HG03135 (cell line): Measurements from ENCODE around the gene HABP4.
A peak's percentile ranks its signal among the peaks of the same experiment; 100 is the strongest.

ENCODE experiments used
- ATAC-seq: cut with Tn5 transposase; IDR thresholded peaks from one replicate; pipeline ENCODE4 v1.9.1; 2021; ENCODE audit warnings: mild to moderate bottlenecking, moderate library complexity; ENCODE audit not compliant: unreplicated experiment

HABP4 gene

DNA sequence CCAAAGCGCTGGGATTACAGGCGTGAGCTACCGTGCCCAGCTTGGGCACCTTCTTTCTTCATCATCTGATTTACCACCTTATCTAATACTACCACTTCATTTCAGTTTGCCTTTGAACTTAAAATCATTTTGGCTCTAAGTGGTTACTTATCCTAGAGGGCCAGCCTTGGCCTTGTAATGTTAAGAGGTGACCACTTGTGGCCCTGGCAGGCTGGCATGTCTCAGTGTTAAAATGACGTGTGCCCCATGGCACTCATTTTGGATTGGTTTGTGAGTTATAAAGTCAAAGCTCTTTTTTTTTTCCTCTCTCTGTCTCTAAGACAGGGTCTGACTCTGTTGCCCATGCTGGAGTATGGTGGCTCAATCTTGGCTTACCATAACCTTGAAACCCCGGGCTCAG lies 17.8 kb downstream of the HABP4 start:
- ATAC-seq: no peak

DNA sequence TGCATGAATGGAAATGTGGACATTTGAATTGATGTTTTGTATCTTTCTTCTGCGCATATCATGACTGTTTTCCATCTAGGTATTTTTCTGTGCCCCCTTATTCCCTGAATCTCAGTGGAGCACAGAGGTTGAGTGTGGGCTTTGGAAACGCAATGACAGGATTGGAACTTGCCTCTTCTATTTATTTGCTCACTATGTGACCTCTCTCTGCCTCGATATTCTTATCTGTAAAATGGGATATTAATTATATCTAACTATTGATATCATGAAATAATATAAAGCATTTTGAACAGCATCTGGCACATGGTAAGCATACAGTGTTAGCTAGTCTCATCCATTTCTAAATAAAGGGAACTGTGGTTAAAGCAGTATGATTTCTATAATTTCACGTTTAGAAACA lies 26.0 kb downstream of the HABP4 start:
- ATAC-seq: no peak

DNA sequence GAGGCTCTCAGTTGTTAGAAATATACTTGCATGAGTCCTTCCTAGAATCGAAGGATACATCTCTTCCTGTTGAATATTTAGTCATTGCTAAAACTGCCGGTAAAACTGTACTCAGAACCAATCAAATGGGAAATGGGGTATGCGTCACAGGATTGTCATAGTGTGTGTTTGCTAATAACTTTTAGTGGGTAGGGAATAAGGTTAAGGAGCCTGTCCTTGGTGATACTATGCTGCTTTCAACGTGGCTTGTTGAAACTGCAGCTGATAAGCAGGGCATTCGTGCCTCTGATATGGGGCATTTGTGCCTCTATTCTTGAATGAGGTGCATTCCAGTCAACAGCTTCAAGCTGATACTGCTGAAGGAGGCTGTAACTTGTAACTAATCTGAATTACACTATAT lies 26.6 kb downstream of the HABP4 start:
- no peak for ATAC-seq

DNA sequence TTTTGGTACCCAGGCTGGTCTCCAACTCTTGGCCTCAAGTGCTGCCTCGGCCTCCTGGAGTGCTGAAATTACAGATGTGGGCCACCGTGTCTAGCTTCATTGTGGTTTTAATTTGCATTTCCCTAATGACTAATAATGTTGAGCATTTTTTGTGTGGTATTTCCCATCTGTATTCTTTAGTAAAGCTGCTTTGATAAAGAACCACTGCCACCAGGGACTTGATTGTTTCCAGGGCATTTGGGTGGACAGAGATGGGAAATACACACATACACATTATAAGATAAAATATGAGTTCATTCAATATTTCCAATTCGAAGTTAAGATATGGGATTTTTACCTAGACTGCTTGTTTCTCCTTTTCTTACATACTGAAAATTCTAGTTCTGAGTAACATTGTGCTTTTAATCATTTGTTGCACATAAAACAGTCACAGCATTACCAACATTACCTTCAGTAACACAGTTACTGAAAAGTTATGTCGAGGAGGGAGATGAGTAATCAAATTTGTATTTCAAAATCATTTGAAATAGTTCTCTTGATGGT lies 28.9 kb downstream of the HABP4 start:
- ATAC-seq: peak; percentile 83

DNA sequence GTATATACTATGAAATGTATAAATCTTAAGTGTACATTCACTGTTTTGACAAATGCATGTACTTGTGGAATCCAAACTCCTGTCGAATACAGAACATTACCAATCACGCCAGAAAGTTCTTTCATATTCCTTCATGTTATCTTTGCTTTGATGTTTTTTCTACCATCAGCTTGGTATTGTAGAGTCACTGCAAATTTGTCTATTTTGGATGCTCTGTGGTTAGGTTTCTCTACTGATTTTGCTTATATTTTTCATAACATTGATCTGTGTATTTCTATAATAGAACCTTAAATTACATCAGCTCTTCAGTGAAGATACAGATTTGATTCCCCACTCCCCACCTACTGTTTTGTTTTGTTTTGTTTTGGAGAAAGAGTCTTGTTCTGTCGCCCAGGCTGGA lies 30.8 kb downstream of the HABP4 start:
- ATAC-seq: no peak

DNA sequence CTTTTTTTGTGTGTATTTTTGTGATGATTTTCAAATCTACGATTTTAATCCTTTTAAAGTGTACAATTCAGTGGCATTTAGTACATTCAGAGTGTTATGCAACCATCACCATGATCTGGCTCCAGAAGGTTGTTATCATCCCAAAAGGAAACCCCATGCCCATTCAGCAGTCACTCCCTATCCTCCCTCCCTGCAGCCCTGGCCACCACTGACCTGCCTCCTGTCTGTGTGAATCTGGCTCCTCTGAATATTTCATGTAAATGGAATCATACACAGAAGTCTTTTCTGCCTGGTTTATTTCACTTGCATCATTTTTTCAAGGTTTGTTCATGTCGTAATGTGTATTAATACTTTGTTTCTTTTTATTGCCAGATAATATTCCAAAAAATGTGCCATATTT lies 32.5 kb downstream of the HABP4 start:
- no peak for ATAC-seq

DNA sequence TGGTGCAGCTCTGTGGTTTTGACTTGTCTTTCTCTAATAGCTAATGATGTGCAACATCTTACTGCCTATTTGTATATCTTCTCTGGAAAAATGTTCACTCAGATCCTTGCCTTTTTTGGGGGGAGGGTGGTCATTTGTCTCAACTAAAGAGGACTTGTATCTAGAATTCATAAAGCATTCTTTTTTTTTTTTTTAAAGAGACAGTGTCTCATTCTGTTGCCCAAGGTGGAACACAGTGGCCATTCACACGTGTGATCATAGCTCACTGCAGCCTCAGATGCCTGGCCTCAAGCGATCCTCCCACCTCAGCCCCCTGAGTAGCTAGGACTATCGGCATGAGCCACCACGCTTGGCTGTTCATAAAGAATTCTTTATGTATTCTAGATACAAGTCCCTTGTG lies 33.2 kb downstream of the HABP4 start:
- ATAC-seq: no peak

DNA sequence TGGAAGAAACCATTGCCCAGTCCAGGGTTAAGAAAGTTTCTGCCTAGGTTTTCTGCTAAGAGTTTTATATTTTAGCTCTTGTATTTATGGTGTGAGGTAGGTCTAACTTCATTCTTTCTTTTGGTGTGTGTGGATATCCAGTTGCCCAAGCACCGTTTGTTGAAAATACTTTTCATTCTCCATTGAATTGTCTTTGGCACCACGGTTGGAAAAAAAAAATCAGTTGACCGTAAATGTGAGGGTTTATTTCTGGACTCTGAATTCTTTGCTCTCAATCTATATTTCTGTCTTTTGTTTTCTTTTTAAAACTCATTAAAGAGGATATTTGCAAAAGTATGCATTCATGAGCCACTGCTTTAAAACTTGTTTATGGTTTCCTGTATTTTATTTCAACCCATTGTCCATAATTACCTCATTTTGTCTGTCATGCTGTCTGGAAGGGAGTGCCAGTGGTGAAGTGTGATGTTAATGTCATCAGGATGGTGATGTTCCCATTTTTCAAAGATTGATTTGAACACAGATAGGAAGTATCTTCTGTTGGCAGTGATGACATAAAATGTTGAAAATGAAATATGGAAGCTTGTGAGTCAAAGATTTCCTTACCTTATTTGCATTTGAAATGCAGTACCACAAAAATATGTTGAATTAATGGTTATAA lies 33.9 kb downstream of the HABP4 start:
- no peak for ATAC-seq

DNA sequence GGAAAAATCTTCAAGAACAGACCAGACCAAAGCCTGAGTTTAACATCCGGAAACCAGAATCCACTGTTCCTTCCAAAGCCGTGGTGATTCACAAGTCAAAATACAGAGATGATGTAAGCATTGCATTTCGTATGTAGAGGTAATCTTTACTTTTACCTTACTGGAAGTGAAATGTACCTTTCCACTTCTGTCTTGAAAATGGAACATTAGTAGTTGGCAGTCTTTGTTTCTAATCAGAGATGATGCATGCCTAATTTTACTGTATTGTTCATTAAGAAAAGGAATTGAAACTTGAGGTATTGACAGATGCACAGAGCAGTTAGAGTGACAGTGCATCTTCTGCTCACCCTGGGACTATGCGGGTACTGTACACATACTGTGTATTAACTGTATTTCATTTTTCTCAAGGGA lies 34.6 kb downstream of the HABP4 start:
- ATAC-seq: peak; percentile 86

DNA sequence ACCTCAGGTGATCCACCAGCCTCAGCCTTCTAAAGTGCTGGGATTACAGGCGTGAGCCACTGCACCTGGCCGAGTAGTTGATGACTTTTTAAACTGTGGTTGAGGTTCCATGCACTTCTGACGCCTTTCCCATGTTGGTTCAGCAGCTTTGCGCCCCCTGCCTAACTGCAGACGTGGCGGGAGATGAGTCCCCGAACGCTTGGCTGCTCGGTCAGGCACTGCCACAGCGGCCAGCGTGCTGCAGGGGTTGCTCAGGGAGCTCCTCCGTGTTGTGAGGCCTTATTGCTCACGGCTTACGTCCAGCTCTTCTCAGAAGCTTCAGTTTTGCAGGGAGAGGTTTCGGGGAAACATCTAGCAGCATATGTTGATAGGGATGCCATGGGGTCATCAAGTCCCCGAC lies 35.3 kb downstream of the HABP4 start:
- ATAC-seq: no peak

DNA sequence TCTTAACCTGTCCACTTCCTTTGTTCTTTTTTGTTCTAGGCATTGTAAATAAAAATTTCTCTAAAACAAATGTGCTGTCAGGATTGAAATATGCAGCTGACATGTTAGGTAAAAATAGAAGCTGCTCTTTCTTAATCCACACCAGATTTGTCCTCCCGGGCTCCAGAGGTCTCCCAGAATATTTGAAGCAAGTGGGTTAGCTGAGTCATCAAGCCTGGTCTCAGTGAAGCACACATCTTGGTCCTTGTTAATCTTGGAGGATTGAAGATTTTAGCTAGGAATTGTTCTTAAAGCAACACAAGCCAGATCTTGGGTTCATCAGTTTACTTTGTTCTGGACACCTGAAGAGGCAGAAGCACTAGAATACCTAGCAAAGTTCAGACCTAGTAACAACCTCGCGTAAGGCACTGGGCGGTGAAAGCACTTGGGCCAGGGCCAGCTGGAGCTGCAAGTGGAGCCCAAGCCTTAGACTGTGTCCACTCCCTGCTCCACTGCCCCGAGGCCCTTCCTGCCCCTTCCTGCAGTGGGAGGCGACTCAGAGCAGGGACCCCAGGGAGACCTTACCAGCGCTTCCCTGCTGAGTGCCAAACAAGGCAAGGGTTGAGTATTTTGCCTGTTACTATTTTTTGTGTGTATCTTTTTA lies 36.5 kb downstream of the HABP4 start:
- ATAC-seq: no peak

DNA sequence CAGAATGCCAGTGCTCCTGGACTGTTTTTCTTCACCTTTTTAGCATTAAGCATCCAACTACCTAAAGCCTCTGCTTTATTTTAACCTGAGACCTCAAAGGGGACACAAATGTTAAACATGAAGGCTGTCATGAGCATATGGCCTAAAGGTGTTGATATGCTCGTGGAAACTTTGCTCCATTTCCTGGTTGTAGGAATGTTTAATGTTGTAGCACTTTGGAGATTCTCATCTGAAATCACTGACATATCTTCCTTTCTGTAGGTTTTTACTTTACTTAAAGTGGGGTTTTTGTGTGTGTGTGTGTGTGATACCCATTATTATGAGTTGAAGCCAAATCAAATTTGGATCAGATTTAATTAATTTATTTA lies 37.0 kb downstream of the HABP4 start:
- no peak for ATAC-seq

DNA sequence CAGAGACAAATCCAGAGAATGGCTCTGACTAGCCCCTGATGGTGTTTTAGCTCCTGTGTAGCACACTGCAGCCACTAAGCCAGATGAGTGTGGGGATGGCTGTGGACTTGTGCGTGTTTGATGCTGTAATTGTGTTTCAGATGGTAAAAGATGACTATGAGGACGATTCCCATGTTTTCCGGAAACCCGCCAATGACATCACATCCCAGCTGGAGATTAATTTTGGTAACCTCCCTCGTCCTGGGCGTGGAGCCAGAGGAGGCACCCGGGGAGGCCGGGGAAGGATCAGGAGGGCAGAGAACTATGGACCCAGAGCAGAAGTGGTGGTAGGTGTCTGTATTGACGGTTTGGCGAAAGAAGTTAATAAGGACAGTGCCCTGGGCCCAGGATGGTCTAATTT lies 38.0 kb downstream of the HABP4 start:
- ATAC-seq: no peak

DNA sequence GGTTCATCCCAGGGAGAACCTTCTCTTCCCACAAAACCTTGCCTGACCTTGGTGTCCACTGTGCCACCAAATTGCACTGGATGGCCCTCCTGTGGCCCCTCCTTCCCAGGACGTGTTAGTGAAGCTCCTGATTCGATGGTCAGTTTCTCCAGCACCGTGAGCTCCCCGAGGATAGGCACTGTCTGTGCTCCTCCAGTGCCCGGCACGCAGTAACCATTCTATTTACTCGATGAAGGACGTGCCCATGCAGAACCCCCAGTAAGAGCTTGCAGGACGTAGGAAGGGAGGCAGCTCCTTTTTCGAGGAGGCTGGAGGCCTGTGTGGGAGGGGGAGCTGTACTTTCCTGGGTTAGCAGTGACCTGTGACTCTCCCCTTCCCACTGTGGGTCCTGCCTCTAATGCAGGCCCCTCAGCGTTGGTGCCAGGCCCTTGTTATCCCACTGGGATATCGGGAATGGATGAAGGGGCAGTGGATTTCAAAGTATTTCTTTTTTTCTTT lies 39.6 kb downstream of the HABP4 start:
- no peak for ATAC-seq

DNA sequence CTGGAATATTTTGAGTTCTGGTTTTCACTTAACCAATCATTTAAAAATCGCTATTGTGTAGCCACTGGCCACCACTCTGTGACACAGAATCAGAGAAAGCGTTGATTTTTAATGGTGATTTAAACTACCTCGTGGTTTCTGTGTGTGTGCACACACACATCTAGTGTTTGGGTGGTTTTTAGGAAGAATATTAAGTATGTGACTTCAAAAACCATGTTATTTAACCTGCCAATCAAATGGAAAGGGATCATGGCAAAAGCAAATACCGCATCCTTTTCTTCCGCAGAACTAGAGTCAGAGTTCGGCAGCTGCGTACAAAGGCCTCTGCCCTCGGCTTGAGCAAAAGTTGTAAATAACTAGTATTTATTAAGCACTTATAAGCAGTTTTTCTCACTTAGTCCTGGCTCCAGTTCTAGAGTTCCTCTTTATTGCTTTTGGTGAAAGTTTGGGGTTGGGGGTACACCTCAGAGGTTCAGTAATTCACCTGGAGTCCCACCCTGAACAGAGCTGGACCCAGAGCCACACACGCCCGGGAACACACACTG lies 40.6 kb downstream of the HABP4 start:
- ATAC-seq: no peak

DNA sequence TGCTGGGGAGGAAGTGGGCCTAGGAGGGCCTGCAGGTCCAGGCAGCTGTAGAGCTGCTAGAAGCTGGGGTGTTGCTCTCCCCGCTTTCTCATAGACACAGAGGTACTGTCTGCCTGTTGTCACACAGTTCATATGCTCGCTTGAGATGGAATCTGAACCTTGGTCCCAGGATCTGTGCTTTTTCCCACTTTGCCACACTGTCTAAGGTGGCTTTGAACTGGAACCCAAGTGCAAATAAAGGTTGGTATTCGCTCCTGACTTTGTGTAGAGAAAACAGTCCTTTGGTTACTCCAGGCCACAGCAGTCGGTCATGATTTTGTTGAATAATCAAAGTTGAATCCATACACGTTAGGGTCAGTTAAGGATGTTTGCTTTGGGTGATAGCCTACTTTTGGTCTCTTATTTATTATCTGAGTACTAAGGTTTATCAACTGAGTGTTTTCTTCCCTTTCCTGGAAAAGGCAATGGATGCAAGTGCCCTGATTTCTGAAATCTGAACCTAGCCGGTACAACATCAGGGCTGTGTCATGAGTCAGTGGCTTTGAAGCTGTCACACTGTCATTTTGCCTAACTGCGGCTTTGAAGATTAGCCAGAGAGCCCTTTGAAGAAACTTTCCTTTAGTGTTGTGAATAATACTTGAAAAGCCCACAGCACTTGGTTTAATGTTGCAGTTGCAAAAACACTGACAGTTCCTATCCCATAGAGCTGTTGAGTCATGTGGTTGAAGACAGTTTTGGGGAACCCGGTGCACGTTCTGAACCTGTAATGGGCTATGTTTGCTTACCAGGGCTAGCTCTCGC lies 41.3 kb downstream of the HABP4 start:
- ATAC-seq: no peak

DNA sequence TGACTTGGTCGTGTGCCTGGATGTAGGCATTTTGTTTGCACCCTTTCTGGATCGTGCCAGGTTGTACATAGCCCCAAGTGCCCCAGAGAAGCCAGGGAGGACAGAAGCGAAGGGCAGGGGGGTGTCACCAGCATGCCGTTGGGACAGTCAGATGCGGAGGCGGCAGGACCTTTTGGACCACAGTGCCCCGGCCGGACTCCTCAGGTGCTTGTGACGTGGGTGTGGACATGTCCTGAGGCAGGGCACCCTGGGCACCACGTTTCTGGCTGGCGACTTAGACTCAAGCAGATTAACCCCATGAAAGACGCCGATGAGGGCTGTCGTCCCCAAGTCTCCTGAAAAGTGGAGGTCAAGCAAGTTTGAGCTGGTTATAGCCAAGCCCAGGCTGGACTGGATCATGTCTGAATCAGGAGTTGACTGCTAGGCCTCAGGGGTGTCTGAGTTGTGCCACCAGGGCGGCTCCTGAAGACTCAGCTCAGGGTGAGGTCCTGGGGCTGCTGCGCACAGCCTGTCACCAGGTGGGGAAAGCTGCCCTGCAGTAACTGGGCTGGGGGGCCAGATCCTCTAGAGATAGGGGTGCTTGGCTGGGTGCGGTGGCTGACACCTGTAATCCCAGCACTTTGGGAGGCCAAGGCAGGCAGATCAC lies 42.0 kb downstream of the HABP4 start:
- ATAC-seq: no peak

DNA sequence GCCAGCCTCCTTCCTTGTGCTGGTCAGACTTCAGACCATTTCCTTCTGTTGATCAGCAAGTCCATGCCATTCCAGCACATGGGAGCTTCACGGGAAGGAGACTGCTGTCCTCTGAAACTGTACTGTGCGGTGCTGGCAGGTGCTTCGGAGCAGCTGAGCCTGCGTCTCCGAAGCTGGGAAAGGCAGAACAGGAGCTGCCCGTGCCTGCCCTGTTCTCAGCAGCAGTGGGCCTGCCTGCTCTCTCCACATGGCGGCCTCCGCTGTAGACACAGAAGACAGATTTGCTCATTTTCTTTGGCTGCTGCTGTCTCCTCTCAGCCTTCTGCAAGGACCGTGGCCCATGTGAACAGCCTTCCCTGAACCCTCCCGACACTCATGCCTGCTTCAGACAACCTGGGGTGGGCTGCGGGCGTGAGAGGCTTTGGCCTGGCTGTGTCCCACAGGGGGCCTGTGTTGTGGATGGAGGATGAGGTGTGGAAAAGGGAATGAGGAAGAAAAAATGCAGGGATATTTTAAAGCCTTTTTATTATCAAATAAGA lies 43.1 kb downstream of the HABP4 start:
- ATAC-seq: no peak

DNA sequence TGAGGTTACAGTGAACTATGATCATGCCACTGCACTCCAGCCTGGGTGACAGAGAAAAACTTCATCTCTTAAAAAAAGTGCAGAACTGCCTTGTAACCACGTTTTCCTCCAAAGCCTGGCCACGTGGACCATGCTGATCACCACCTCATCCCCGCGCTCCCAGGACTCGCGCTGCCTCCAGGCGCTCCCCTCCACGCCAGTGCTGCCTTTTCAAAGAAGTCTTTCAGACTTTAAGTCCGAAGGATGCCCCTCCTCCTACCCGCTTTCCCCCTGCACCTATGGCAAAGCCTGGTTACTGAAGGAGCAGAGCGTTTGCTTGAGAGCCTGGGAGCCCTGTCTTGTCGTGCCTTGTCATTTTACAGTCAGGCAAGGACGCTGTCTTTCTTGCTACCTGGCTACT lies 43.8 kb downstream of the HABP4 start:
- no peak for ATAC-seq

DNA sequence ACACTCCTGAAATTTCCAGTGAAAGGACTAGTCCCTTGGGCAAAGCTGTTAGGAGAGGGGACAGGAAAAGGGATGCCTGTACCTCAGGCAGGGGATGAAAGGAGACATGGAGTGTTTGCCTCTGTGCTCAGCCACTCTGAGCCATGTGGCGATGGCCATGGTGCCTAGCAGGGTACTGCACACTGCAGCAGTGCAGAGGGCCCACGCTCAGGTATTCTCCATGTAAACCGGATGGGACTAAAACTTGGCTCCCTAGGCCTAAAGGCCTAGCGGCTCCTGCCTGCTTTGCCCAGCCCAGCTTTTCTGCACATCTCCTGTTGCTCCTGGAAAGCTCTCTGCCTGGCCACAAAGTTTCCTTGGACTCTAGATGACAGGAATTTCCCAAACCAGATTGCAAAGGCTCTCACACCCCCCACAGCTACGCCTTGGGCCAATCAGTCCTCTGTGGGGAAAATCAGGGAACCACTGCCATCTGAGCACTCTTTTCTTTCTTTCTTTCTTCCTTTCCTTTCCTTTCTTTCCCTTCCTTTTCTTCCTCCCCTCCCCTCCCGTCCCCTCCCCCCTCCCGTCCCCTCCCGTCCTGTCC lies 44.3 kb downstream of the HABP4 start:
- no peak for ATAC-seq
